ENCODE measurements around the gene CCDC33. TPM values are rescaled to one million over a fixed set of nuclear protein-coding genes. Genes with fewer than 3 reads are reported as not detected.

The CCDC33 gene
- total and polyA plus RNA-seq, 10 of the 15 experiments (the other 5 are each of a cell fraction or from before 2014, with no cell fraction given): 0.57 to 5.8 (median 4.3) TPM

DNA sequence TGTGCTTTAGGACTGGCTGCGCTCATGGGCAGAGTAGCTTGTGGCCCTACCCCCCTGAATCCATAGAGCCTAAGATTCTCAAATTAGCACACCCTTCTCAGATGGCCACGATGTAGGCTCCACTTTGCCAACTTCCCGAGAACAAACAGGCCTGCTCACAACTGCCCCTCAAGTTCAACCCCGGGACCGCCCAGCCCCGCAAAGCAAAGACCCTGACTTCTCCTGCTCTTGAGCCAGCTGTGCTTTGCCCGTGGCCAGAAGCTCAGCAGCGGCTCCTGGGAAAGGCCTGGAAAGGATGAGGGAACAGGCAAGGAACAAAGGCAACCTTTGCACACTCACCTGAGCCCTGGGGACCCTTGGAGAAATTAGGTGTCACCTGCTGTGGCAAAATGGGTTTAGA is 99.3 kb downstream of the CCDC33 start:
- ChIA-PET CTCF (interaction anchor here (1.7 kb wide), 1 partner anchor 13 kb away, joined by 6 read pairs; no protein-coding TSS in a partner anchor), SMC1A (ENCODE audit: uncharacterized antibody, unreplicated experiment) (no interaction called here), RAD21 (ENCODE audit: unreplicated experiment) (no interaction called here), POLR2A (no interaction called here)
- H3K4me2 ChIP-seq (ENCODE audit: control insufficient read depth, insufficient read depth): no peak overlapping the region
- intact Hi-C loops (cut with micrococcal nuclease; ENCODE audit: unreplicated experiment): no loop called here
- ATAC-seq (no peak), DNase-seq (ENCODE audit: low read depth, low spot score) (no peak), FAIRE-seq (no peak)
- no peaks in the 10 kb centered on the region; the same call in 1 of the 2 replicates for H4K20me1 ChIP-seq (ENCODE audit: control insufficient read depth, insufficient read depth)
- no TSS peak for BruUV-seq (replicated peaks)
- WGBS (ENCODE audit: insufficient coverage, insufficient replicate concordance, low lambda C conversion rate, missing lambda C conversion rate): 44% methylated on average over 7 of the region's 8 CpGs
- H3K27me3 ChIP-seq (replicated peaks in 1 of 2; ENCODE audit: control insufficient read depth in 2 of 2, insufficient read depth in 2 of 2, low read length in 1 of 2): no peaks in the 10 kb centered on the region
- H2AFZ ChIP-seq (ENCODE audit: control insufficient read depth, low read depth, low read length): no peak overlapping the region
- no peak overlapping the region for H3K9ac ChIP-seq (ENCODE audit: control insufficient read depth, insufficient read depth, low read length)
- no peaks in the 10 kb centered on the region for H3K79me2 ChIP-seq (ENCODE audit: control insufficient read depth, insufficient read depth, low read length)
- in situ Hi-C loops (cut with MboI): no loop called here
- H3K9me3 ChIP-seq (replicated peaks; ENCODE audit: control insufficient read depth, insufficient read depth, low read length): no peaks in the 10 kb centered on the region
- H3K36me3 ChIP-seq (ENCODE audit: control insufficient read depth in 2 of 2, insufficient read depth in 2 of 2, low read length in 1 of 2): no peaks in the 10 kb centered on the region
- no peaks in the 10 kb centered on the region for H3K4me1 ChIP-seq (ENCODE audit: control insufficient read depth, insufficient read depth, low read length)
- no peak for TF ChIP-seq NFXL1 (IDR thresholded peaks at IDR 0.05; ENCODE audit: borderline replicate concordance)
- no peak for TF ChIP-seq SP1 (IDR thresholded peaks at IDR 0.05; ENCODE audit: low read depth, low read length)
- no peak for TF ChIP-seq MXI1 (IDR thresholded peaks at IDR 0.05; ENCODE audit: low read depth, low read length)
- TF ChIP-seq, protein P1, sequence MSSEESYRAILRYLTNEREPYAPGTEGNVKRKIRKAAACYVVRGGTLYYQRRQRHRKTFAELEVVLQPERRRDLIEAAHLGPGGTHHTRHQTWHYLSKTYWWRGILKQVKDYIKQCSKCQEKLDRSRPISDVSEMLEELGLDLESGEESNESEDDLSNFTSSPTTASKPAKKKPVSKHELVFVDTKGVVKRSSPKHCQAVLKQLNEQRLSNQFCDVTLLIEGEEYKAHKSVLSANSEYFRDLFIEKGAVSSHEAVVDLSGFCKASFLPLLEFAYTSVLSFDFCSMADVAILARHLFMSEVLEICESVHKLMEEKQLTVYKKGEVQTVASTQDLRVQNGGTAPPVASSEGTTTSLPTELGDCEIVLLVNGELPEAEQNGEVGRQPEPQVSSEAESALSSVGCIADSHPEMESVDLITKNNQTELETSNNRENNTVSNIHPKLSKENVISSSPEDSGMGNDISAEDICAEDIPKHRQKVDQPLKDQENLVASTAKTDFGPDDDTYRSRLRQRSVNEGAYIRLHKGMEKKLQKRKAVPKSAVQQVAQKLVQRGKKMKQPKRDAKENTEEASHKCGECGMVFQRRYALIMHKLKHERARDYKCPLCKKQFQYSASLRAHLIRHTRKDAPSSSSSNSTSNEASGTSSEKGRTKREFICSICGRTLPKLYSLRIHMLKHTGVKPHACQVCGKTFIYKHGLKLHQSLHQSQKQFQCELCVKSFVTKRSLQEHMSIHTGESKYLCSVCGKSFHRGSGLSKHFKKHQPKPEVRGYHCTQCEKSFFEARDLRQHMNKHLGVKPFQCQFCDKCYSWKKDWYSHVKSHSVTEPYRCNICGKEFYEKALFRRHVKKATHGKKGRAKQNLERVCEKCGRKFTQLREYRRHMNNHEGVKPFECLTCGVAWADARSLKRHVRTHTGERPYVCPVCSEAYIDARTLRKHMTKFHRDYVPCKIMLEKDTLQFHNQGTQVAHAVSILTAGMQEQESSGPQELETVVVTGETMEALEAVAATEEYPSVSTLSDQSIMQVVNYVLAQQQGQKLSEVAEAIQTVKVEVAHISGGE (CRISPR knock-in tag; IDR thresholded peaks at IDR 0.05): no peak
- no peak for TF ChIP-seq RBBP5 (conservative IDR thresholded peaks at IDR 0.05)
- no peak for TF ChIP-seq SIX5 (IDR thresholded peaks at IDR 0.05; ENCODE audit: low read depth, low read length, severe bottlenecking)
- TF ChIP-seq, protein P2, sequence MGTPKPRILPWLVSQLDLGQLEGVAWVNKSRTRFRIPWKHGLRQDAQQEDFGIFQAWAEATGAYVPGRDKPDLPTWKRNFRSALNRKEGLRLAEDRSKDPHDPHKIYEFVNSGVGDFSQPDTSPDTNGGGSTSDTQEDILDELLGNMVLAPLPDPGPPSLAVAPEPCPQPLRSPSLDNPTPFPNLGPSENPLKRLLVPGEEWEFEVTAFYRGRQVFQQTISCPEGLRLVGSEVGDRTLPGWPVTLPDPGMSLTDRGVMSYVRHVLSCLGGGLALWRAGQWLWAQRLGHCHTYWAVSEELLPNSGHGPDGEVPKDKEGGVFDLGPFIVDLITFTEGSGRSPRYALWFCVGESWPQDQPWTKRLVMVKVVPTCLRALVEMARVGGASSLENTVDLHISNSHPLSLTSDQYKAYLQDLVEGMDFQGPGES (IDR thresholded peaks at IDR 0.05): no peak
- no peak for TF ChIP-seq CHD2 (IDR thresholded peaks at IDR 0.05; ENCODE audit: borderline replicate concordance, low read depth, low read length)
- TF ChIP-seq, protein P3, sequence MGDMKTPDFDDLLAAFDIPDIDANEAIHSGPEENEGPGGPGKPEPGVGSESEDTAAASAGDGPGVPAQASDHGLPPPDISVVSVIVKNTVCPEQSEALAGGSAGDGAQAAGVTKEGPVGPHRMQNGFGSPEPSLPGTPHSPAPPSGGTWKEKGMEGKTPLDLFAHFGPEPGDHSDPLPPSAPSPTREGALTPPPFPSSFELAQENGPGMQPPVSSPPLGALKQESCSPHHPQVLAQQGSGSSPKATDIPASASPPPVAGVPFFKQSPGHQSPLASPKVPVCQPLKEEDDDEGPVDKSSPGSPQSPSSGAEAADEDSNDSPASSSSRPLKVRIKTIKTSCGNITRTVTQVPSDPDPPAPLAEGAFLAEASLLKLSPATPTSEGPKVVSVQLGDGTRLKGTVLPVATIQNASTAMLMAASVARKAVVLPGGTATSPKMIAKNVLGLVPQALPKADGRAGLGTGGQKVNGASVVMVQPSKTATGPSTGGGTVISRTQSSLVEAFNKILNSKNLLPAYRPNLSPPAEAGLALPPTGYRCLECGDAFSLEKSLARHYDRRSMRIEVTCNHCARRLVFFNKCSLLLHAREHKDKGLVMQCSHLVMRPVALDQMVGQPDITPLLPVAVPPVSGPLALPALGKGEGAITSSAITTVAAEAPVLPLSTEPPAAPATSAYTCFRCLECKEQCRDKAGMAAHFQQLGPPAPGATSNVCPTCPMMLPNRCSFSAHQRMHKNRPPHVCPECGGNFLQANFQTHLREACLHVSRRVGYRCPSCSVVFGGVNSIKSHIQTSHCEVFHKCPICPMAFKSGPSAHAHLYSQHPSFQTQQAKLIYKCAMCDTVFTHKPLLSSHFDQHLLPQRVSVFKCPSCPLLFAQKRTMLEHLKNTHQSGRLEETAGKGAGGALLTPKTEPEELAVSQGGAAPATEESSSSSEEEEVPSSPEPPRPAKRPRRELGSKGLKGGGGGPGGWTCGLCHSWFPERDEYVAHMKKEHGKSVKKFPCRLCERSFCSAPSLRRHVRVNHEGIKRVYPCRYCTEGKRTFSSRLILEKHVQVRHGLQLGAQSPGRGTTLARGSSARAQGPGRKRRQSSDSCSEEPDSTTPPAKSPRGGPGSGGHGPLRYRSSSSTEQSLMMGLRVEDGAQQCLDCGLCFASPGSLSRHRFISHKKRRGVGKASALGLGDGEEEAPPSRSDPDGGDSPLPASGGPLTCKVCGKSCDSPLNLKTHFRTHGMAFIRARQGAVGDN (IDR thresholded peaks at IDR 0.05): no peak
- TF ChIP-seq NFYB (IDR thresholded peaks at IDR 0.05; ENCODE audit: insufficient read depth, low read depth, low read length): no peak
- TF ChIP-seq HCFC1 (IDR thresholded peaks at IDR 0.05; ENCODE audit: low read length): no peak
- no peak for TF ChIP-seq TBL1XR1 (IDR thresholded peaks at IDR 0.05; ENCODE audit: low read depth, low read length)
- TF ChIP-seq POLR2A (IDR thresholded peaks at IDR 0.05; ENCODE audit: low read depth, low read length): no peak
- TF ChIP-seq, protein P4, sequence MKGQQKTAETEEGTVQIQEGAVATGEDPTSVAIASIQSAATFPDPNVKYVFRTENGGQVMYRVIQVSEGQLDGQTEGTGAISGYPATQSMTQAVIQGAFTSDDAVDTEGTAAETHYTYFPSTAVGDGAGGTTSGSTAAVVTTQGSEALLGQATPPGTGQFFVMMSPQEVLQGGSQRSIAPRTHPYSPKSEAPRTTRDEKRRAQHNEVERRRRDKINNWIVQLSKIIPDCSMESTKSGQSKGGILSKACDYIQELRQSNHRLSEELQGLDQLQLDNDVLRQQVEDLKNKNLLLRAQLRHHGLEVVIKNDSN (IDR thresholded peaks at IDR 0.05; ENCODE audit: borderline replicate concordance, extremely low read length, insufficient read depth, low read depth, low read length): no peak
- TF ChIP-seq MEF2A (IDR thresholded peaks at IDR 0.05; ENCODE audit: insufficient read depth, low read depth, low read length): no peak
- no peak overlapping the region for H3K27ac ChIP-seq (ENCODE audit: control insufficient read depth, insufficient read depth)
- H3K4me3 ChIP-seq: no peak overlapping the region

Measured in GM12878 (cell line).